ENCODE measurements around the gene TBC1D5.
"Not testable (repeated sequence)": the region's sequence is repeated elsewhere in the genome, so short reads cannot be mapped to it uniquely, and the experiment has no call there.

The TBC1D5 gene

GRCh38 chr3:17398959-17399551, 343.4 kb downstream of the TBC1D5 start:
- no peak for DNase-seq

- no peak for DNase-seq
These were observed 346.4 kb downstream of the TBC1D5 start for GRCh38 chr3:17396036-17396435.

- DNase-seq: no peak
These were observed 347.8 kb downstream of the TBC1D5 start for GRCh38 chr3:17394541-17395155.

- DNase-seq: not testable (repeated sequence)
These were observed 349.9 kb downstream of the TBC1D5 start for GRCh38 chr3:17392516-17392915.

GRCh38 chr3:17390785-17391184, 351.6 kb downstream of the TBC1D5 start:
- no peak for DNase-seq

GRCh38 chr3:17387108-17387507, 355.3 kb downstream of the TBC1D5 start:
- no peak for DNase-seq

GRCh38 chr3:17386432-17386831, 356.0 kb downstream of the TBC1D5 start:
- DNase-seq: no peak

- DNase-seq: no peak
These were observed 357.7 kb downstream of the TBC1D5 start for GRCh38 chr3:17384567-17385296.

GRCh38 chr3:17373304-17373703, 369.1 kb downstream of the TBC1D5 start:
- DNase-seq: no peak

- no peak for DNase-seq
These were observed 369.8 kb downstream of the TBC1D5 start for GRCh38 chr3:17372362-17373210.

- no peak for DNase-seq
These were observed 372.5 kb downstream of the TBC1D5 start for GRCh38 chr3:17369973-17370372.

GRCh38 chr3:17367171-17367570, 375.3 kb downstream of the TBC1D5 start:
- no peak for DNase-seq

GRCh38 chr3:17360991-17361390, 381.4 kb downstream of the TBC1D5 start:
- no peak for DNase-seq

- no peak for DNase-seq
These were observed 382.5 kb downstream of the TBC1D5 start for GRCh38 chr3:17359911-17360310.

- no peak for DNase-seq
These were observed 385.3 kb downstream of the TBC1D5 start for GRCh38 chr3:17357035-17357710.

GRCh38 chr3:17356585-17356984, 385.8 kb downstream of the TBC1D5 start:
- no peak for DNase-seq

- no peak for DNase-seq
These were observed 386.8 kb downstream of the TBC1D5 start for GRCh38 chr3:17355591-17355990.

- DNase-seq: no peak
These were observed 388.1 kb downstream of the TBC1D5 start for GRCh38 chr3:17354341-17354740.

- peak; percentile 1 to 59 for DNase-seq
These were observed 389.8 kb downstream of the TBC1D5 start for GRCh38 chr3:17352620-17353019.

- not testable (repeated sequence) for DNase-seq
These were observed 391.2 kb downstream of the TBC1D5 start for GRCh38 chr3:17351193-17351592.

GRCh38 chr3:17349093-17349492, 393.3 kb downstream of the TBC1D5 start:
- no peak for DNase-seq

GRCh38 chr3:17342119-17342518, 400.3 kb downstream of the TBC1D5 start:
- DNase-seq: no peak

- DNase-seq: no peak
These were observed 401.7 kb downstream of the TBC1D5 start for GRCh38 chr3:17340693-17341092.
